ENCODE measurements around the gene TMCC2. TPM values are rescaled to one million over a fixed set of nuclear protein-coding genes. Genes with fewer than 3 reads are reported as not detected.

TMCC2 gene
- total and polyA plus RNA-seq, 10 donors: 0.74 to 146 (median 7.7) TPM

GRCh38 chr1:205271277-205271676, 43.5 kb downstream of the TMCC2 start:
- intact Hi-C loops (cut with DNase I; ENCODE audit: low total_unique reads): loop anchor here (5.0 kb wide), 1 partner anchor 251 kb away; no protein-coding TSS in a partner anchor
- H3K27me3 ChIP-seq (replicated peaks in 1 of 7): no peaks in the 10 kb centered on the region
- no peaks in the 10 kb centered on the region for H3K9me3 ChIP-seq
- H3K27ac ChIP-seq: no peak overlapping the region
- 77 to 90% (median 85%) methylated on average over 8 of the region's 8 CpGs for WGBS, 5 donors
- H3K4me3 ChIP-seq: no peak overlapping the region
- H3K36me3 ChIP-seq: peaks cover 0 to 28% (median 0%) of the 10 kb centered on the region in 6 donors
- no peak for TF ChIP-seq POLR2A (IDR thresholded peaks at IDR 0.05)
- TF ChIP-seq, protein P1, sequence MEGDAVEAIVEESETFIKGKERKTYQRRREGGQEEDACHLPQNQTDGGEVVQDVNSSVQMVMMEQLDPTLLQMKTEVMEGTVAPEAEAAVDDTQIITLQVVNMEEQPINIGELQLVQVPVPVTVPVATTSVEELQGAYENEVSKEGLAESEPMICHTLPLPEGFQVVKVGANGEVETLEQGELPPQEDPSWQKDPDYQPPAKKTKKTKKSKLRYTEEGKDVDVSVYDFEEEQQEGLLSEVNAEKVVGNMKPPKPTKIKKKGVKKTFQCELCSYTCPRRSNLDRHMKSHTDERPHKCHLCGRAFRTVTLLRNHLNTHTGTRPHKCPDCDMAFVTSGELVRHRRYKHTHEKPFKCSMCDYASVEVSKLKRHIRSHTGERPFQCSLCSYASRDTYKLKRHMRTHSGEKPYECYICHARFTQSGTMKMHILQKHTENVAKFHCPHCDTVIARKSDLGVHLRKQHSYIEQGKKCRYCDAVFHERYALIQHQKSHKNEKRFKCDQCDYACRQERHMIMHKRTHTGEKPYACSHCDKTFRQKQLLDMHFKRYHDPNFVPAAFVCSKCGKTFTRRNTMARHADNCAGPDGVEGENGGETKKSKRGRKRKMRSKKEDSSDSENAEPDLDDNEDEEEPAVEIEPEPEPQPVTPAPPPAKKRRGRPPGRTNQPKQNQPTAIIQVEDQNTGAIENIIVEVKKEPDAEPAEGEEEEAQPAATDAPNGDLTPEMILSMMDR (IDR thresholded peaks at IDR 0.05 in 8 of 11, conservative IDR thresholded peaks at IDR 0.05 in 3 of 11): no peak
- TF ChIP-seq POLR2AphosphoS5 (IDR thresholded peaks at IDR 0.05): peak in 1 of 3 donors; percentile 32
- H3K4me1 ChIP-seq: peaks cover 5 to 52% (median 28%) of the 10 kb centered on the region in 6 donors
- DNase-seq: no peak

DNA sequence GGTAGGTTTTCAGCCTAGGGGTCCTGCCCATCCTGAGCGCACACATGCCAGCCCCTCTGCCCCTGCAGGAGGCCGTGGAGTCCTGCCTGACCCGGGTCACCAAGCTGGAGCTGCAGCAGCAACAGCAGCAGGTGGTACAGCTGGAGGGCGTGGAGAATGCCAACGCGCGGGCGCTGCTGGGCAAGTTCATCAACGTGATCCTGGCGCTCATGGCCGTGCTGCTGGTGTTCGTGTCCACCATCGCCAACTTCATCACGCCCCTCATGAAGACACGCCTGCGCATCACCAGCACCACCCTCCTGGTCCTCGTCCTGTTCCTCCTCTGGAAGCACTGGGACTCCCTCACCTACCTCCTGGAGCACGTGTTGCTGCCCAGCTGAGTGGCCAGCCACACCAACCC, 44.0 kb downstream of the TMCC2 start:
- 82 to 95% (median 89%) methylated on average over 11 to 18 of the region's 18 CpGs for WGBS, 5 donors

GRCh38 chr1:205272536-205272935, 44.8 kb downstream of the TMCC2 start:
- H3K27me3 ChIP-seq (replicated peaks in 1 of 7): no peaks in the 10 kb centered on the region
- WGBS, 5 donors: 75 to 91% (median 86%) methylated on average over 2 to 3 of the region's 3 CpGs
- no peak overlapping the region for H3K27ac ChIP-seq
- DNase-seq: no peak
- intact Hi-C loops (cut with DNase I; ENCODE audit: low total_unique reads): loop anchor here (2.0 to 5.0 kb wide), 2 partner anchors 52 to 250 kb away; no protein-coding TSS in a partner anchor
- no peak overlapping the region for H3K4me3 ChIP-seq
- TF ChIP-seq, protein P1 (IDR thresholded peaks at IDR 0.05 in 8 of 11, conservative IDR thresholded peaks at IDR 0.05 in 3 of 11): no peak
- no peak for TF ChIP-seq POLR2A (IDR thresholded peaks at IDR 0.05)
- TF ChIP-seq POLR2AphosphoS5 (IDR thresholded peaks at IDR 0.05): no peak
- H3K9me3 ChIP-seq: no peaks in the 10 kb centered on the region
- peaks cover 0 to 28% (median 0%) of the 10 kb centered on the region in 6 donors for H3K36me3 ChIP-seq
- H3K4me1 ChIP-seq: peaks cover 5 to 56% (median 28%) of the 10 kb centered on the region in 6 donors

More for the DNA sequence above, 44.0 kb downstream of the TMCC2 start:
- TF ChIP-seq, protein P1 (IDR thresholded peaks at IDR 0.05 in 8 of 11, conservative IDR thresholded peaks at IDR 0.05 in 3 of 11): no peak
- Histone ChIP-seq H3K36me3 (peaks cover 0 to 28% (median 0%) of the 10 kb centered on the region in 6 donors), H3K27me3 (replicated peaks in 1 of 7) (no peaks in the 10 kb centered on the region), H3K27ac (no peak overlapping the region), H3K9me3 (no peaks in the 10 kb centered on the region), H3K4me1 (peaks cover 5 to 57% (median 28%) of the 10 kb centered on the region in 6 donors), H3K4me3 (no peak overlapping the region)
- DNase-seq: no peak
- intact Hi-C loops (cut with DNase I; ENCODE audit: low total_unique reads): loop anchor here (2.0 to 5.0 kb wide), 2 partner anchors 53 to 251 kb away; no protein-coding TSS in a partner anchor

DNA sequence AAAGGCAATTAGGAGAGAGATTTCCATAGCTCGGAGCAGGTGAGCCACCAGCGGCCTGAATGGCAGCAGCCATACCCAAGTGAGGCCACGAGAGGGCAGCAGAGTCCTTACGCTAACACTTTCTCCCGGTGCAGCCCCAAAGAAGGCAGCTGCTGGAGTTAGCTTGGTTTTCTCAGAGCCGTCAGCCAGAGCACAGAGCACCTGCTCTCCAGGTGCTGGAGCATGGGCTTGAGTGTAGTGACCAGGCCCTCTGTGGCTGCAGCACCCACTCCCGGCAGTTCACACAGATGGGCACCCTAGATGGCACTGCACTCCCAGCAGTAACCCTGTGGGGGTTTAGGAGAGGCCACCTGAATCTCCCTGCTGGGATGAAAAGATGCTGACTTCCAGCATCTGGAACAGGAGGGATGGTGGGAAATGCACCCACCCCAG, 45.8 kb downstream of the TMCC2 start:
- 4 to 23% (median 10%) methylated on average over 3 to 7 of the region's 7 CpGs for WGBS, 5 donors
- intact Hi-C loops (cut with DNase I; ENCODE audit: low total_unique reads): loop anchor here (2.0 to 5.0 kb wide), 2 partner anchors 51 to 249 kb away; no protein-coding TSS in a partner anchor

More for the DNA sequence above, 45.8 kb downstream of the TMCC2 start:
- H3K27ac ChIP-seq: peak overlapping the region in 3 of 8 donors; percentile 11 to 66 (median 33)
- H3K27me3 ChIP-seq (replicated peaks in 1 of 7): no peaks in the 10 kb centered on the region
- peak overlapping the region in 1 of 8 donors; percentile 37 for H3K4me3 ChIP-seq
- peaks cover 5 to 61% (median 28%) of the 10 kb centered on the region in 6 donors for H3K4me1 ChIP-seq
- H3K36me3 ChIP-seq: peaks cover 0 to 28% (median 0%) of the 10 kb centered on the region in 6 donors
- DNase-seq: peak; percentile 95
- peak; percentile 26 to 56 (median 38) for TF ChIP-seq POLR2AphosphoS5 (IDR thresholded peaks at IDR 0.05)
- TF ChIP-seq, protein P1 (IDR thresholded peaks at IDR 0.05 in 8 of 11, conservative IDR thresholded peaks at IDR 0.05 in 3 of 11): peak; percentile 97 to 99 (median 99)
- no peak for TF ChIP-seq POLR2A (IDR thresholded peaks at IDR 0.05)
- H3K9me3 ChIP-seq: no peaks in the 10 kb centered on the region

All from spleen (tissue), 11 donors.